ENCODE results near the gene AGAP5.

GRCh38 chr10:73732426-73732825 is 34.5 kb upstream of the AGAP5 start:
- TF ChIP-seq POLR2A (IDR thresholded peaks at IDR 0.05): no peak
- TF ChIP-seq, protein P1, sequence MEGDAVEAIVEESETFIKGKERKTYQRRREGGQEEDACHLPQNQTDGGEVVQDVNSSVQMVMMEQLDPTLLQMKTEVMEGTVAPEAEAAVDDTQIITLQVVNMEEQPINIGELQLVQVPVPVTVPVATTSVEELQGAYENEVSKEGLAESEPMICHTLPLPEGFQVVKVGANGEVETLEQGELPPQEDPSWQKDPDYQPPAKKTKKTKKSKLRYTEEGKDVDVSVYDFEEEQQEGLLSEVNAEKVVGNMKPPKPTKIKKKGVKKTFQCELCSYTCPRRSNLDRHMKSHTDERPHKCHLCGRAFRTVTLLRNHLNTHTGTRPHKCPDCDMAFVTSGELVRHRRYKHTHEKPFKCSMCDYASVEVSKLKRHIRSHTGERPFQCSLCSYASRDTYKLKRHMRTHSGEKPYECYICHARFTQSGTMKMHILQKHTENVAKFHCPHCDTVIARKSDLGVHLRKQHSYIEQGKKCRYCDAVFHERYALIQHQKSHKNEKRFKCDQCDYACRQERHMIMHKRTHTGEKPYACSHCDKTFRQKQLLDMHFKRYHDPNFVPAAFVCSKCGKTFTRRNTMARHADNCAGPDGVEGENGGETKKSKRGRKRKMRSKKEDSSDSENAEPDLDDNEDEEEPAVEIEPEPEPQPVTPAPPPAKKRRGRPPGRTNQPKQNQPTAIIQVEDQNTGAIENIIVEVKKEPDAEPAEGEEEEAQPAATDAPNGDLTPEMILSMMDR (IDR thresholded peaks at IDR 0.05): no peak
- no peak for TF ChIP-seq POLR2AphosphoS5 (IDR thresholded peaks at IDR 0.05)

Data from upper lobe of left lung (tissue), 4 donors.